GM18526 (cell line): ENCODE measurements around the gene RASSF10.

Experiments
- POLR2A ChIP-seq: IDR thresholded peaks from 3 replicates; pipeline ENCODE4 v1.6.1; 2011; ENCODE audit not compliant: insufficient read length; ENCODE audit errors: extremely low read depth

The RASSF10 gene

DNA sequence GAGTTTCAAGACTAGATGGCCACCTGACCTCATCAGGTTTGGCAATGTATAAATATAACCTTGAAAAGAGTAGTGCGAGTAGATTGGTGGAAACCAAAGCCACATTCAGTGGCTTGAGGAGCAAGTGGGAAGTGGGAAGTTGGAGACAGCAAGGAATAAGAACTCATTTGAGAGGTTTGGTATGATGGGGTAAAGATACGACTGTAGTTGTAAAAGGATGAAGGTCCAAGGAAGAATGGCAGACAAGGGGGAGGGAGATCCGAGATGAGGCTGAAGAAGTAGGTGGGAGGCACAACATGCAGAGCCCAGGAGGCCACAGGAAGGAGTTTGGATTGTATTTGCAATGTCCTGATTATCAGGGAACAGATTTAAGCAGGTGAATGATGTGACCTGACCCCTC lies 20.8 kb downstream of the RASSF10 start:
- no peak for TF ChIP-seq POLR2A

DNA sequence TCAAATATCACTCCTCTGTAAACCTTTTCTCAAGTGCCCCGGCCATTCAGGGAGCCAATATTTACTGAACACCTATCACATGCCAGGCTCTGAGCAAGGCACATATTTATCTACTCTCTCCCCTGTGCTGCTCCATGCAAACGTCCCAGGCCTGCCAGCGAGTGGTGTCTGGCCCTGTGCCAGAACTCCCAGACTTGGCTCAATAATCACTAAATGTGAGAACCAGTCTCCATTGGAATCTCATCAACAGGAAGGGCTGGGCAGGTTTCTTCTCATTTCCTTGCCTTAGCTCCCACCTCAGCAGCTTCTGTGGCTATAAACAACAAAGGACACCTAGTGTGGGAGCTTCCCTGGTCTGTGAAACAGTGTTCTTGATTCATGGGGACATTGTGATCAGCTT lies 21.7 kb downstream of the RASSF10 start:
- TF ChIP-seq POLR2A: no peak

DNA sequence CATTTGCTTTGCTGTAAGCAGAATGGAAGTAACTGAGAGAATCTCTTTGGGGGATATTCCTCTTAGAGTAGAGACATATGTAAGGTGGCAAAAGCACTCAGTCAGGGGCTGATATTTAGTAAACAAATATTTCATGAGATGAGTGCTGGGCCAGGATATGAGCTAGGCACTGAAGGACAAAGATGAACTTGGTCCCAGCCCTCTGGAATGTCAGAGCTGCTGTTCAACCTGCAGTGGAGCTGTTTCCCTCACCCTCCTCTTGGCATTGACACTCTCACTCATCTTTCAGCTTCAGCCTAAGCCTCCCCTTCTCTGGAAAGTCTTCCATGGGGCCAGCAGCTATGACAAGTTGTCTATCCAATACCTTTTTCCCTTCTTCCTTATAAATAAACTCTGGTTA lies 22.2 kb downstream of the RASSF10 start:
- TF ChIP-seq POLR2A: no peak

DNA sequence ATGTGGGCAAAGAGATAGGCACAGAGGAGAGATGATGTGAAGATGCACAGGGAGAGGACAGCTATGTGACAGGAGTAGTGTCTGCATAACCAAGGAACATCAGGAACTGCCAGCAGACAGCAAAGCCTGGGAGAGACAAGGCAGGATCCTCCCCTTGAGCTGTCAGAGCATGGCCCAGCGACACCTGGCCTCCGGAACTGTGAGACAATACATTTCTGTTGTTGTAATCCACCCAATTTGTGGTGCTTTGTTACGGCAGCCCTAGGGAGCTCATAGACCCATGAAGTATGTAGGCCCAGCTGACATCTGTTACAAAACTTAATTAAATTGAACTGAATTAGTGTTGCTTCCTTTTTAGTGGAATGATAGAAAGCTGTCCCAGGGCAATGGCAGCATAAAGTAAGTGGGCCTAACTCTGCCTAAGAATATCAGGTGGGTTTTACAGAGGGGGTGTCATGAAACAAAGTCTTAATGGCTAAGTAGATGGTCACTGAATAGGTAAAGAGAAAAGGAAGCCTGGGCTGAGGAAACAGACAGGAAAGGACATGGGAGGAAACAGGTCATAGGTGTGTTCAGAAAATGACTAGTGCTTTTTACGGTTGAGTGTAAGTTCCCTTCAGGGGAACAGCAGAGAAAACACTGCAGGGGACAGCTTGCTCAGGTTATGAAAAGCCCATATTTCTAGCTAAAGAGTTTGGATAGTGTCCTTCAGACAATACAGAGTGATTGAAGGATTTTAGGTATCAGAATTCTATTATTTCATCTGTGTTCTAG lies 24.8 kb downstream of the RASSF10 start:
- no peak for TF ChIP-seq POLR2A

DNA sequence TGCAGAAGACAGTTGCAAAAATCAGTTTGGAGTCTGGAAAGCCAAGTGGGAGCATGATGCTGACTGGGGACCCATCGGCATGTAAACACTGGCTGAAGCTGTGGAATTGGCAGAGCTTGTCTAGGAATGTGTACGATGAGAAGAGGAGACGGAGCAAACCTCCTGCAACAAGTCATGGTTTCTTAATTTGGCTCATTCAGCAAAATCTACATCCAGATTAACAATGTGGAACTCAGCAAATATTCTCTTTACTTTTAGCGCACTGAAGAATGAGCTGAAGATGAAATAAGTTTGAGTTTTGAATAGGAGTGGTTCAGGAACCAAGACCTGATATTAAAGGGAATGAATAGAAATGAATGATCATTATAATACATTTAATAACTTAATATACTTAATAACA lies 26.6 kb downstream of the RASSF10 start:
- no peak for TF ChIP-seq POLR2A

DNA sequence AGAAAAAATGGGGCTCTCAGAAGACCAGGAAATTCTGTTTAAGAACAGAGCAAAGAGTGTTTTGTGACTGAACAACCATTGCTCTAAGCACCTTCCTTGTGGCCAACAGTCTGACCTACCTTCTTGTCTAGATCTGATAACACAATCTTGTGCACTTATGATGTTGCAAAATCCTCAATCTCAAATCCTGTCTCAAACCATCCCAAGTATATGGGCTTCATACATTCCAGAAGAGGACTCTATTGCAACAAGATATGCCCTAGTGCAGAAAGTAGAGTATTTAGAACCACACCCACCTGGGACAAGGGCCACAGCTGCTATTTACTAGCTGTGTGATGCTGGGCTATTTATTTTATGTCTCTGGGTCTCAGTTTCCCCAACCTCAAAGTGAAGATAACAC lies 27.1 kb downstream of the RASSF10 start:
- no peak for TF ChIP-seq POLR2A

DNA sequence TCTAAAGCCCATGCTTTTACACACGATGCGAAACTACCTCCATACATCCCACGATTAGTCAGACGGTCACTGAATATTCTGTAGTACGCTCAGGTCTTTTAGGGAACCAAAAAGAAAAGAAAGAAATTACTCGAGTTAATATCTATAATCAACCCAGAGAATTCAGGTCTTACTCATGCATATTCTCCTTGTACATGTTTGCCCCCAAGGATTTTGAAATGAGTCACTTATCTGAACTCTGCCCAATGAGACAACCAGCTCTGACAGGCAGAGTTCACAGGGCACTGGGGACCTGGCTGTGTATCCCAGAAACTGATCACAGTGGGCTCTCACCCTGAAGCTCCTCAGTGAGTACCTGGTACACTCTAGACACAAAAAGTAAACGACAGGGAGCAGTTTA lies 29.2 kb downstream of the RASSF10 start:
- no peak for TF ChIP-seq POLR2A

DNA sequence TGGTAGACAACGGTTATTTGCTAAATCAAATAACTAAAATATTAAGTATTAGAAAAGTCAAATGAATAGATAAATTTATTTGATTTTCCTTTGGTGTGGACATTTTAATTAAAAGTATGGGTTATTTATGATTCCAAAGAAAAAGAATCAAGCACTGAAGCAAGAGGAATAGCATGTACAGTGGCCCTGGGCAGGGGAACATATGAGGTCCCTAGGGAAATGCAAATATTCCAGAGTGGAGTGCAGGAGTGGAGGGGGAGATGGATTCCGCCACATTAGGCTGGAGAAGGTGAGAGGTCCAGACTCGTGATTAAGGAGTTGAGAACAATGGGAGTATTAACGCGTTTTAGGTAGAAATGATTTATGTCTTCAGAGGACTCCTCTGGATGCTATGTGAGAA lies 30.0 kb downstream of the RASSF10 start:
- no peak for TF ChIP-seq POLR2A

DNA sequence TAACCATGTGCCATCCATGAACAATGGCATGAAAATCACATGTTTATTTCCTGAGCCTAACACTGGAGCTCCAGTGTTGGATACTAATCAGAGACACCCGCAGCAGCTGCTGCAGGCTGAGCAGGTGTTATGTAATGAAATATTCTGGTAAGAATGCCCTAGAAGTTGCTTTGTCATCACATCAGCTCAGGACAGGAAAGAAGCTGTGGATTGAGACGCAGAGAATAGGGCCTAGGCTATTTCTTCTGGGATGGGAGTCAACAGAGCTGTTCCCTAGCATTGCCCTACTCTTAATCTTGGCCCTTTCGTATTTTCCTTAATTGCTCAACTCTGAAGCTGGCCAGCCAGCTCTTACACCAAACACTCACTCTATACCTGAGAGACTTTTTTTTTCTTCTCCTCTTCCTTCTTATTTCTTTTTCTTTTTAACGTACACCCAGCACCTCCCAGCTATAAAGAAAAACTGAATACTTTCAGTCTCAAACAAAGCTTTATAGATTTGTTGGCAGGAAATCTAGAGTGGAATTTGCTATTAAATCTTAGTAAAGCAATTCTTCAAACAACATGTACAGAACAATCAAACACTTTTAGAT lies 31.9 kb downstream of the RASSF10 start:
- no peak for TF ChIP-seq POLR2A

DNA sequence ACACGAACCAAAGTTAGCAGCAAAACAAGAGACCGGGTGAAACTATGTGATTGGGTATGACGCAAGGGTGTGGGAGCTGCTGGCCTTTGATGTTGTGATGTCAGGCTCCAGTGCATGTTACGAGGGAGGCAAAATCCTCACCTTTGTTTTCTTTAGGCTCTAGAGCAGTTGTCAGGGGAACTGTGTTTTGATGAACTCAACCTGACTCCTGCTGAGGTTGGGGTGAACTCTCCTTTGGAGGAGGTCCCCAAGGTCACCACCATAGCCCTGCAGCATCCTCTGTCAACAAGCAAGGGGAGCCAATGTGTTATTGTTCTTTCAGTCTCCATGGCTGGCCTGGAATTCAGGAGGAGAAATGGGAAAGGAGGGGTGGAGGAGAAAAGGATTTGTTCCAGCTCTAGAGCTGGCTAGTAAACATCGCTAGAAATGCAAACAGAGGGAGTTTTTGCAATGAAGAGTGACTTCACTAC lies 33.8 kb downstream of the RASSF10 start:
- no peak for TF ChIP-seq POLR2A

DNA sequence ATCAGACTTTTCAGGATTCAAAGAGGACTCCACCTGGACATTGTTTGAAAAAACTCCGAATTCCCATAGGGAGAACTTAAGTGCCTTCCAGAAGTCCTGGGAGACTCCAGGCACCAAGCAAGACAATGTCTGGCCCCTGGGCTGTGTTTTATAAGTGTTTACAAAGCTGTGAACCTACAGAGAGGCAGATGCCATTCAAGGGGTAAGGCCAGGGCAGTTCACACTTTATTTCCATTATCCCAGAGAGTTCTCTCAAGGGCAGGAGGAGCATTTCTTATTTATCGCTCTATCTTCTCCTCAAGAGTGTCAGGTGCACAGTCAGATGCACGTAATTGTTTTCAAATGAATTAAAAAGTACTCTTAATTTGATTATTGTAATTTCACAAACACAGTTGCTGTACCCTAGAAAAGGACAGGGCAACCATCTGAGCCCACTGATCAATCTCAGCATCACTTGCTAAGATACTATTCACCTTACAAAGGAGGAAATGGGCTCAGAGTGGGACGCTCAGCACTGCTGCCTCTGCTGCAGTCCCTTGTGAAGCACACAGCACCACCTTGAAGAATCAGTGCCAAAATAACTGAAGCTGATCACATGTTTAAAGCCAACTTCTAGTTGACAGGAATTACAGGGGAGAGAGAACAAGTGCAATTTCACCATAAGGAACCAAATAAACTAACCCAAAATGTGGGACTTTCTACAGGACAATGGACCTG lies 35.0 kb downstream of the RASSF10 start:
- no peak for TF ChIP-seq POLR2A

DNA sequence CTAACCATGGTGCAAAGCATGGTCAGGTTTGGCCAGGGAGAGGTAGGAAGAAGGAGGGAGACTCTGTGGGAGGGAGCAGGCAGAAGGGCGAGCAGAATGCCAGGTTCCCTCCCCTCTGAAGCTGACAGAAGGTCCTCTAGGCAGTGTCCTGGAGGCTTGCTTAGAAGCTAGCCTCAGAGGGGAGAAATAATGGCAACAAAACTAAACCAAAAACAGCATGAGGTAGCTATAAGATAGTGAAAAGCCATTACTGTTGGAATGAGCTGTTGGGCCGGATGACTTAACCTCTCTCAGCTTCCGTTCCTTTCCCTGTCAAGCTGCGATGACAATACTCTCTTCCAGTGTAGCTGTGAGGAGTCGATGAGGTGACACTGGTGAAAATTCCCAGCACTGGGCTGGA lies 36.6 kb downstream of the RASSF10 start:
- no peak for TF ChIP-seq POLR2A

DNA sequence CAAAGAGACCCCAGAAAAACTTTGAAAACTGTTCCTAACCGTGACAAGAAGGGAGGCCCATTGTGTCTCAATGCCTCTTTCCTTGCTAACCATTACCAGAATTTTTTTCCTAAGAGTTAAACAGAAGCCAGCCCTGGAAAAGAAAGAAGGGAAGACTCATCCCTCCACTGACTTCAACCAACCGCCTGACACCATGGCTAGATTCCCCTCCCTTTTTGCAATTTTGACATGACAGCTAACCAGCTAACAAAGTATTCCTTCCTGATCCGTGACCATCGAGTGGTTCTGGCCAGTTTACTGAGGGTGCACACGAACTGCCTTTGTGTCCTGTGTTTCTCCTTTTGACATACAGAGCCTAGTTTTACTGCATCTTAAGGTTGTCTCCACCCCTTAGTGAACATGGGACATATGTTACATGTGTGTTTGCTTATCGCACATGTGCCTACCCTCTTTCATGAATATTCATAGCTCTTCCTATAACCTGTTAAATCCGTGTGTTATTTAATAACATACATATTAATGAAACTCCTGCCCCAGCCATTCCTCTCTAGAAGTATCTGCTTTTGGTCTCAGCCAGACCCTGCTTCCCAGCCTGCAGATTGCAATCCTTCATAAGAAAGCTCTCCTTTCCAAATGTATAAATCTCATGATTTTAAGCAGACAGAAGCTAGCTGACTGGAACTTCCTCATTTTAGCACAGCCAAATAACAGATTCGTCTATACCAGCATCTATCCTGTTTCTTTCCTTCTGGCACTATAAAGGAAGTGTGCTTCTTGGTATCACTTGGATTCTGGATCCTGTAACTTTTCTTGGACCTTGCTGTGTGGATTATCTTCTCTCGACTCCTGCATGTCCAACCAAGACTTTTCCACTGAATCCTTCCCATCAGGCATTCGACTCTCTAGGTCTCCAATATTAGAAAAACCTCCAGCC lies 37.8 kb downstream of the RASSF10 start:
- no peak for TF ChIP-seq POLR2A

DNA sequence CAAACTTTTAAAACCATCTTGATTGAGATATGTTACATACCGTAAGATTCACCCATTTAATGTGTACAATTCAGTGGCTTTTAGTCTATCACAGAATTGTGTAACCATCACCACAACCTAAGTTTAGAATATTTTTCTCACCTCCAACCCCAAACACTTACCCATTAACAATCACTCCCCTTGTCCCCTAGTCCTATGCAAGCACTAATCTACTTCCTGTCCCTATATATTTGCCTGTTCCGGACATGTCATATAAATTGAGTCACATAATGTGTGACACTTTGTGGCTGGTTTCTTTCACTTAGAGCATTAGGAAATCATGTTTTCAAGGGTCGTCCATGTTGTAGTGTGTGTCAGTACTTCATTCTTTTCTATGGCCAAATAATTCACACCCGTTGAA lies 38.8 kb downstream of the RASSF10 start:
- no peak for TF ChIP-seq POLR2A

DNA sequence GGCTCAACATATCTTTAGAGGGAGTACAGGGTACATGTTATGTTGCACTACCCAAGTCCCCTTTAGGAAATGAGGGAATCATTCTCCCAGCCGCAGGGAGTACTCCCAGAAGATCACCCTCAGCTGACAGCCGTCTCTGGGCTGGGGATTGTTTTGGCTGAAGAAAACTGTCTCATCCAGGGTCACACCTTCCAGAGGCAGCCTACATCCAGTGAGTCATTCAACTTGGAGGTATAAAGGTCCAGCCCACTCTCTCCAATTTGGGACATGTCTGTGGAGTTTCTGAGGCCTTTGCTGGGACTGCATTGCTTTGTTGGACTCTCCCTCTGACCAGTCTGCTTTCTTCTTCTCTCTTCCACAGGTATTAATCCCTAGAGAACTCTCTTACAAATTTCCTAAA lies 42.1 kb downstream of the RASSF10 start:
- TF ChIP-seq POLR2A: no peak
